Mucosa of descending colon (tissue), 3 donors: Measurements from ENCODE around the gene ZNF786. TPM values are rescaled to one million over a fixed set of nuclear protein-coding genes. Genes with fewer than 3 reads are reported as not detected.

Source experiments
- ATAC-seq: fragments of 200-7000 bp; cut with Tn5 transposase; one replicate; pipeline ENCODE4 v1.9.1; 2020; ENCODE audit warnings: mild to moderate bottlenecking, moderate library complexity
- DNase-seq, 3 donors: peaks; one replicate each; pipeline ENCODE4 v3.0.0-alpha.2; 2020
- H3K36me3 ChIP-seq: fragments of 200-600 bp; one replicate; pipeline ENCODE4 v1.8.0; 2021; ENCODE audit warnings: low read depth, mild to moderate bottlenecking
- H3K4me1 ChIP-seq: fragments of 200-600 bp; one replicate; pipeline ENCODE4 v1.8.0; 2021; ENCODE audit warnings: low read depth, mild to moderate bottlenecking
- H3K4me3 ChIP-seq: fragments of 200-600 bp; one replicate; pipeline ENCODE4 v1.8.0; 2021; ENCODE audit warnings: mild to moderate bottlenecking
- H3K9me3 ChIP-seq: fragments of 200-600 bp; one replicate; pipeline ENCODE4 v1.8.0; 2021; ENCODE audit warnings: mild to moderate bottlenecking
- intact Hi-C, 2 donors: fragments of 100-400 bp; cut with DNase I in 1 of 2; cut with micrococcal nuclease in 1 of 2; formaldehyde crosslinking; loops; one replicate each; pipeline versions ENCODE4 v1.11.0 to v1.11.1; 2022; cut with DNase I, micrococcal nuclease
- total RNA-seq, 3 donors: library from RNA; stranded (reverse); fragmentation: NEBNext Ultra II Directional in 2 of 3; extraction: Animal tissue kit (Norgen Biotek cat#: 25700) in 2 of 3; gene quantifications; one replicate each; pipeline versions ENCODE4 v1.2.1 to v1.2.4, GENCODE V29; 2021 to 2023
- TF ChIP-seq, protein P1 (sequence below): fragments of 200-600 bp; IDR thresholded peaks from one replicate; pipeline ENCODE4 v1.8.0; 2022; ENCODE audit warnings: antibody characterized with exemption, mild to moderate bottlenecking
- donor health status: DM: no; HTN: no; CAD: no; lungs with moderate emphysema.
- donor health status: DM: no; HTN: no; CAD: no.
- donor health status: DM: no; HTN: yes; CAD: no.

Gene ZNF786
- total RNA-seq, 3 donors from 2014 or later: 4.0 to 7.1 (median 5.0) TPM

DNA sequence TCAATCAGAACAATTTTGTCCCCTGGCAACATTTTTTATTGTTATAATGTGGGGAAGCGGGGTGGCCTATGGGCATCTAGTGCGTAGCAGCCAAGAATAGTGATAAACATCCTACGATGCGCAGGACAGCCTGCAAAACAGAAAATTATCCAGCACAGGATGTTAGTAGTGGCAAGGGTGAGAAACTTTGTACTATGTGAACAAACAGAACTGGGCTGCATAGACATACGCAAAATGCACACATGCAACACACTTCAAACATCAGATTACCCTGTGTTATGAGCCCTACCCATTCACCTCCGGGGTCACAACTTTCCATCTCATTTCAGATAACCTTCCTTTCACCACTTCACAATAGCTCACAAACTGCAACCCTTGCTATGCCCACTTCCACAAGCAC is 3.1 kb downstream of the ZNF786 start:
- intact Hi-C loops: no loop called here
- DNase-seq: no peak

DNA sequence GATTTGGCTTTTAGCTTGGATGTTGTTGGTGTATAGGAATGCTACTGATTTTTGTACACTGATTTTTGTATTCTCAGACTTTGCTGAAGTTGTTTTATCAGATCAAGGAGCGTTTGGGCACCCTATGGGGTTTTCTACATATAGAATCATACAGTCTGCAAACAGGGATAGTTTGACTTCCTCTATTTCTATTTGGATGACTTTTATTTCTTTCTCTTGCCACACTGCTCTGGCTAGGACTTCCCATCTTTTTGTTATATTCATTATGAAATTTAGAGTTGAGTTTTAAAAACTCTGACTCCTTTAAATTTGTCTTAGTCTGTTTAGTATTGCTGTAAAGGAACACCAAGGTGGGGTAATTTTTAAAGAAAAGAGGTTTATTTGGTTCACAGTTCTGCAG is 4.7 kb downstream of the ZNF786 start:
- intact Hi-C loops: no loop called here
- TF ChIP-seq, protein P1, sequence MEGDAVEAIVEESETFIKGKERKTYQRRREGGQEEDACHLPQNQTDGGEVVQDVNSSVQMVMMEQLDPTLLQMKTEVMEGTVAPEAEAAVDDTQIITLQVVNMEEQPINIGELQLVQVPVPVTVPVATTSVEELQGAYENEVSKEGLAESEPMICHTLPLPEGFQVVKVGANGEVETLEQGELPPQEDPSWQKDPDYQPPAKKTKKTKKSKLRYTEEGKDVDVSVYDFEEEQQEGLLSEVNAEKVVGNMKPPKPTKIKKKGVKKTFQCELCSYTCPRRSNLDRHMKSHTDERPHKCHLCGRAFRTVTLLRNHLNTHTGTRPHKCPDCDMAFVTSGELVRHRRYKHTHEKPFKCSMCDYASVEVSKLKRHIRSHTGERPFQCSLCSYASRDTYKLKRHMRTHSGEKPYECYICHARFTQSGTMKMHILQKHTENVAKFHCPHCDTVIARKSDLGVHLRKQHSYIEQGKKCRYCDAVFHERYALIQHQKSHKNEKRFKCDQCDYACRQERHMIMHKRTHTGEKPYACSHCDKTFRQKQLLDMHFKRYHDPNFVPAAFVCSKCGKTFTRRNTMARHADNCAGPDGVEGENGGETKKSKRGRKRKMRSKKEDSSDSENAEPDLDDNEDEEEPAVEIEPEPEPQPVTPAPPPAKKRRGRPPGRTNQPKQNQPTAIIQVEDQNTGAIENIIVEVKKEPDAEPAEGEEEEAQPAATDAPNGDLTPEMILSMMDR: no peak
- Histone ChIP-seq H3K4me3 (no peak overlapping the region), H3K4me1 (no peaks in the 10 kb centered on the region), H3K9me3 (no peaks in the 10 kb centered on the region), H3K36me3 (no peaks in the 10 kb centered on the region)
- ATAC-seq (no peak), DNase-seq (no peak)

More for the DNA sequence above, 3.1 kb downstream of the ZNF786 start:
- TF ChIP-seq, protein P1: no peak
- Histone ChIP-seq H3K9me3 (no peaks in the 10 kb centered on the region), H3K4me1 (no peaks in the 10 kb centered on the region), H3K4me3 (no peak overlapping the region), H3K36me3 (no peaks in the 10 kb centered on the region)
- ATAC-seq: no peak

DNA sequence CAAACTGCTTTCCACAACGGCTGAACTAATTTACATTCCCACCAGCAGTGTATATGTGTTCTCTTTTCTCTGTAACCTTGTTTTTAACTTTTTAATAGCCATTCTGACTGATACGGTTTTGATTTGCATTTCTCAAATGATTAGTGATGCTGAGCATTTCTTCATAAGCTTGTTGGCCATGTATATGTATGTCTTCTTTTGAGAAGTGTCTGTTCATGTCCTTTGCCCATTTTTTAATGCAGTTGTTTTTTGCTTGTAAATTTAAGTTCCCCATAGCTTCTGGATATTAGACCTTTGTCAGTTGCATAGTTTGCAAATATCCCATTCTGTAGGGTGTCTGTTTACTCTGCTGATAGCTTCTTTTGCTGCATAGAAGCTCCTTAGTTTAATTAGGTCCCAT is 6.1 kb downstream of the ZNF786 start:
- H3K36me3 ChIP-seq: no peaks in the 10 kb centered on the region
- H3K4me1 ChIP-seq: no peaks in the 10 kb centered on the region
- intact Hi-C loops: no loop called here
- DNase-seq: no peak
- H3K4me3 ChIP-seq: no peak overlapping the region
- TF ChIP-seq, protein P1: no peak
- H3K9me3 ChIP-seq: no peaks in the 10 kb centered on the region
- ATAC-seq: no peak

DNA sequence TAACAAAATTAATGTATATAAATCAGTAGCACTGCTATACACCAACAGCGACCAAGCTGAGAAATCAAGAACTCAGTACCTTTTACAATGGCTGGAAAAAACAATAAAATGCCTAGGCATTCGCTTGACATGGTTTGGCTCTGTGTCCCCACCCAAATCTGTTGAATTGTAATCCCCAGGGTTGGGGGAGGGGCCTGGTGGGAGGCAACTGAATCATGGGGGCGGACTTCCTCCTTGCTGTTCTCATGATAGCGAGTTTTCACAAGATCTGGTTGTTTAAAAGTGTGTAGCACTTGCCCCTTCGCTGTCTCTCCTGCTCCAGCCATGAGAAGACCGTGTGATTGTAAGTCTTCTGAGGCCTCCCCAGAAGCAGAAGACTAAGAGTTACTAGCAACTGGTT is 8.6 kb downstream of the ZNF786 start:
- Histone ChIP-seq H3K4me1 (no peaks in the 10 kb centered on the region), H3K4me3 (no peak overlapping the region), H3K9me3 (no peaks in the 10 kb centered on the region), H3K36me3 (no peaks in the 10 kb centered on the region)
- DNase-seq: no peak
- TF ChIP-seq, protein P1: no peak
- no peak for ATAC-seq
- intact Hi-C loops: no loop called here

DNA sequence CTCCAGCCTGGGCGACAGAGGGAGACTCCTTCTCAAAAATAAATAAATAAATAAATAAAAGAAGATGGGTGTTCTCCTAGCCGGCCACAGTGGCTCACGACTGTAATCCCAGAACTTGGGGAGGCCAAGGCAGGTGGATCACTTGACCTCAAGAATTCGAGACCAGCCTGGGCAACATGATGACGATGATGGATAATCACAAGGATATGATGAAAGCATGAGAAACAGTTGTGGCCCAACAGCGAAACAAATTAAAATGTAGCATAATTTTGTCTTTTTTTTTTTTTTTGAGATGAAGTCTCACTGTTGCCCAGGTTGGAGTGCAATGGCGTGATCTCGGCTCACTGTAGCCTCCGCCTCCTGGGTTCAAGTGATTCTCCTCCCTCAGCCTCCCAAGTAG is 12.9 kb downstream of the ZNF786 start:
- DNase-seq: no peak
- intact Hi-C loops: loop anchor here in 1 of 2 donors (10.0 kb wide), 1 partner anchor 73 kb away; no protein-coding TSS in a partner anchor
- no peak for ATAC-seq
- H3K9me3 ChIP-seq: no peaks in the 10 kb centered on the region
- TF ChIP-seq, protein P1: no peak
- H3K36me3 ChIP-seq: no peaks in the 10 kb centered on the region
- no peak overlapping the region for H3K4me3 ChIP-seq
- no peaks in the 10 kb centered on the region for H3K4me1 ChIP-seq

DNA sequence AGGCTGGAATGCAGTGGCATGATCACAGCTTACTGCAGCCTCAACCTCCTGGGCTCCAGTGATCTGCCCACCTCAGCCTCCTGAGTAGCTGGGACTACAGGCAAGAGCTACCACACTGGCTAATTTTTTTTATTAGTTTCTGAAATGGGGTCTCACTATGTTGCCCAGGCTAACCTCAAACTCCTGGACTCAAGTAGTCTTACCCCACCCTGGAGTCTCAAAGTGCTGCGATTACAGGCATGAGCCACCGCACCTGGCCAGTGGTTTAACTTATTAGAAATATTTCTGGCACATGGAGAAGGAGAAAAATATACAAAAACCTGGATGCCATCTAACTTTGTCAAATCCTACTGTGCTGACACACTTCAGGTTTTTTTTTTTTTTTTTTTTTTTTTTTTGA is 15.2 kb downstream of the ZNF786 start:
- DNase-seq (no peak), ATAC-seq (no peak)
- intact Hi-C loops: loop anchor here in 1 of 2 donors (10.0 kb wide), 1 partner anchor 70 kb away; no protein-coding TSS in a partner anchor
- H3K4me3 ChIP-seq: no peak overlapping the region
- H3K36me3 ChIP-seq: no peaks in the 10 kb centered on the region
- no peaks in the 10 kb centered on the region for H3K9me3 ChIP-seq
- TF ChIP-seq, protein P1: no peak
- no peaks in the 10 kb centered on the region for H3K4me1 ChIP-seq
